ENCODE data around the gene CCDC102A.
"Not testable (repeated sequence)": the region's sequence is repeated elsewhere in the genome, so short reads cannot be mapped to it uniquely, and the experiment has no call there.

The CCDC102A gene

DNA sequence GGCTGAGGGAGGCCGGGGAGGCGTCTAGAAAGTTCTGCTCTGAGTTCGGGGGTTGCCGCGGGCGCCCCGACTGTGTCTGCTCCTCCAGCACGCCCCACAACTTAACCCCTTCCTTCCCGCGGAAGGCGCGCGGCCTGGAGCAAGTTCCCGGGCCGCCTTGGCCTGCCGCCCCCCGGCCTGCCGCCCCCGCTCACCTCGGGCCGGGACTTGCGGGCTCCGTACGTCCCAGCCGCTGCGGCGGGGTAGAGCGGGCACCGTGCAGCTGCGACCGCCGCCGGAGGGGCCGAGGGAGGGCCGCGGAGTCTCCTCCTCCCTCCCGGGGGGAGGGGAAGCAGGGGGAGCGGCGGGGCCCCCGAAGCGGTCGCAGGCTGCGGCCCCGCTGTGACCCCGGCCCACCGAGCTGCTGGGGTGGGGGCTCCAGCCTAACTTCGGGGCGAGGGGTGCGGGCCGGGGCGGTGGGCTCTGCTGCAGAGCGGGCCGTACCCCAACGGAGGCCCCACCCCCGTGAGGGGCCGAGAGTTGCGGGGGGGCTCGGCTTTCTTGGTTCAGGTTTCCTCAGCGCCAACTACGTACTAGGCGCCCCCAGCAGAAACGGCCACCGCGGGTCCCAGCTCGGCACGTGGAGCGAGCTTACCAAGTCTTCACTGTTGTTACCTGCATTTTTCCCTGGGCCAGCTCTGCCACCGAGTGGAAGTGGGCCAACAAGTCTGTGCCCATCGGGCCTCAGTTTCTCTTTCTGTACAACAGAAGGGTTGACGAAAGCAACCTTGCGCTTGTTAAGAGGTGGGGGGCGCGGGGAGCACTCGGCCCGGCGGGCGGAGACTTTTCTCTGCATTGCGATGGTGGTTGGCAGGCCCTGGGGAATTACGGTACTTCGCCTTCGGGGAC, at the start of gene CCDC102A:
Gene CCDC102A (minus strand): TSS at position 266 of the 888 bp plus-strand sequence. CDS start 7,394 bp downstream, outside the sequence.
- H3K27ac ChIP-seq, result no peak within 1 kb of the TSS
- no peak for DNase-seq (ENCODE audit: low read depth, low spot score)

DNA sequence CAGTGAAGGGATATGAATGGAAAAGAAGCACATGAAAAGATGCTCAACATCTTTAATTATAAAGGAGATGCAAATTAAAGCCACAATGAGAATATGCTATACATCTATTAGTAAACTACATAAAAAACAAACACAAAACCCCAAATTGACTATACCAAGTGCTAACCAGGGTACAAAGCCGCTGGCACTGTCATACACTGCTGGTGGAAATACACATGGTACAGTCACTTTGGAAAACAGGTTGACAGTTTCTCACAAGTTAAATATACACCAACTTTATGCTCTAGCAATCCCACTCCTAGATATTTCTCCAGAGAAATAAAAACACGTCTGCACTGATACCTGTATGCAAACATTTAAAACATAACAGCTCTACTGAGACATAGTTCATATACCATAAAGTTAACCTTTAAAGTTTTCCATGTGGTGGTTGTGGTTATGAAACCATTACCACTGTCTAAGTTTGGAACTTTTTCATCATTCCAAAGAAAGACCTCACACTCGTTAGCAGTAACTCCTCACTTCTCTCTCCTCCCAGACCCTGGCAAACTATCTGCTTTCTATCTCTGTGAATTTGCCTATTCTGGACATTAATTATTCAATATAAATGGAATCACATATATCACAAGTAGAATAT, 48.8 kb upstream of the CCDC102A start:
- DNase-seq (ENCODE audit: low read depth, low spot score), result no peak
- H3K27ac ChIP-seq, result no peak overlapping the region

DNA sequence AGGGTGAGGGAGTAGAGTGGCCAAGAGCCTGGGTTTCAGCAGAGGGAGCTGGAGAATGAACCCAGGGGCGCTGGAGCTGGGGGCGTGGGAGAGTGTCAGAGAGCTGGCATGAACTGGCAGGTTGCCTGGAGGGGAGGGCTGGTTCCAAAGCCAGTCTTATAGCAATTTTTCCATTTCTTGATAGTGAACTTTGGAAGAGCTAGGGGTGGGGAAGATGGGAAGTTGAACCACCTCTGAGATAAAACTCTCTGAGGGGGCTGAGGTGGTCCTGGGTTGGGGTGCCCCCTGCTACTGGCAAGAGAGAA, 42.9 kb upstream of the CCDC102A start:
- DNase-seq (ENCODE audit: low read depth, low spot score), result no peak
- no peak overlapping the region for H3K27ac ChIP-seq

- H3K27ac ChIP-seq, result no peak overlapping the region
- no peak for DNase-seq (ENCODE audit: low read depth, low spot score)
Measured at GRCh38 chr16:57578521-57579360, 42.4 kb upstream of the CCDC102A start.

- DNase-seq (ENCODE audit: low read depth, low spot score), result no peak
- H3K27ac ChIP-seq, result no peak overlapping the region
Measured at GRCh38 chr16:57577691-57578224, 41.4 kb upstream of the CCDC102A start.

GRCh38 chr16:57577214-57577613, 40.8 kb upstream of the CCDC102A start:
- no peak overlapping the region for H3K27ac ChIP-seq
- DNase-seq (ENCODE audit: low read depth, low spot score), result no peak

DNA sequence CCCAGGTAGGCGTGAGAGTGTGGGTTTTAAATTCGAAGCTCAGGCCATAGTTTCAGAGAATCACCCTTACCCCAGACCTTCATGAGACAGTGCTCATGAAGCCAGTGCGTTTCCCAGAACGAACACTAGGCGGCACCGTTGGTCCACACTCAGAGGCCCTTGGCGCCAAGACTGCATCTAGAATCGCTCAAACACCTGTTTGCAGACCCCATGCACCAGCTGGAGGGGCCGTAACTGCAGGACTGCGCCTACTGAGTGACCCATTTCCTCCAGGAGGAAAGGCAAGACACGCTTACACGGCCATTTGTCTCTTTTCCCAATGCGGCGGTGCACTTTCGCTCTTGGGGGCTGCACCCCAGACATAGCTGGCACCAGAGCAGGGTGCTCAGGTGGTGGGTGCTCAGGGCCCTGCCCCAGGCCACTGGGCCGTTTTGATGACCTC, 40.1 kb upstream of the CCDC102A start:
- no peak overlapping the region for H3K27ac ChIP-seq
- no peak for DNase-seq (ENCODE audit: low read depth, low spot score)

DNA sequence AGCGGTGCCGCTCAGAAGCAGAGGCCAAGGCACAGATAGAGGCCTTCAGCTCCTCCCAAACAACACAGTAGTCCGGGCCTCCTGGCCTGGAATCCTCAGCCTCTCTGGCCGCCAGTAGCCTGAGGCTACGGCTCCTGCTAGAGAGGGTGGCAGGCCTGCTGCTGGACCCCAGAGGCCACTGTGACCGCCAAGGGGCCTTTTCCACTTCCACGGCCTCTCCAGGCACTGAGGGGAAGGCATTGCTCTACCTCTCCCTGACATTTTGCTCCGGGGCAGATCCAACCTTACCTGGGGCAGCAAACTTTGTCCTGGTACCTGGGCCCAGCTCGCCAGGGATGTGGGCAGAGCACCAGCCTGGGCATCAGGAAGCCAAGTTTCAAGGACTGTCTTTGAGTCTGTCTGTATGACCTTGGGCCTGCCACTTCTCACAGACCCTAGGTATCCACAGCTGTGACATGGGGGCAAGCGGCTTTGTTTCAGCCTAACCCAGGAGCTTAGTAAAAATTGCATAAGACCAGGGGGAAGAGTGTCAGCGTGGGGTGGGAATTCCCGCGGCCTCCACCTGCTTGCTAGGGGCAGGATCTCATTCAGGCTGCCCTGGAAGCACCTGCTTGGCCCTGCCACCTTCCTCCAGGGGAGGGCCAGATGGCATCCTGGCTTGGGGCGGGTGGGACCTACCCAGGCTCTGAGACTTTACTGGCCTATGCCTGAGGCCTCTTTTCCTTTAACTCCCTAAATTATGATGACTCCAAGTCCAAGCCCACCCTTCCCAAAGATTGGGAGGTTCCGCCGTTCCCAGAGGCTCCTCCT, 39.3 kb upstream of the CCDC102A start:
- H3K27ac ChIP-seq, result no peak overlapping the region
- no peak for DNase-seq (ENCODE audit: low read depth, low spot score)

- DNase-seq (ENCODE audit: low read depth, low spot score), result no peak
- no peak overlapping the region for H3K27ac ChIP-seq
Measured at GRCh38 chr16:57574646-57575467, 38.5 kb upstream of the CCDC102A start.

- no peak for DNase-seq (ENCODE audit: low read depth, low spot score)
- H3K27ac ChIP-seq, result no peak overlapping the region
Measured at GRCh38 chr16:57574086-57574485, 37.7 kb upstream of the CCDC102A start.

DNA sequence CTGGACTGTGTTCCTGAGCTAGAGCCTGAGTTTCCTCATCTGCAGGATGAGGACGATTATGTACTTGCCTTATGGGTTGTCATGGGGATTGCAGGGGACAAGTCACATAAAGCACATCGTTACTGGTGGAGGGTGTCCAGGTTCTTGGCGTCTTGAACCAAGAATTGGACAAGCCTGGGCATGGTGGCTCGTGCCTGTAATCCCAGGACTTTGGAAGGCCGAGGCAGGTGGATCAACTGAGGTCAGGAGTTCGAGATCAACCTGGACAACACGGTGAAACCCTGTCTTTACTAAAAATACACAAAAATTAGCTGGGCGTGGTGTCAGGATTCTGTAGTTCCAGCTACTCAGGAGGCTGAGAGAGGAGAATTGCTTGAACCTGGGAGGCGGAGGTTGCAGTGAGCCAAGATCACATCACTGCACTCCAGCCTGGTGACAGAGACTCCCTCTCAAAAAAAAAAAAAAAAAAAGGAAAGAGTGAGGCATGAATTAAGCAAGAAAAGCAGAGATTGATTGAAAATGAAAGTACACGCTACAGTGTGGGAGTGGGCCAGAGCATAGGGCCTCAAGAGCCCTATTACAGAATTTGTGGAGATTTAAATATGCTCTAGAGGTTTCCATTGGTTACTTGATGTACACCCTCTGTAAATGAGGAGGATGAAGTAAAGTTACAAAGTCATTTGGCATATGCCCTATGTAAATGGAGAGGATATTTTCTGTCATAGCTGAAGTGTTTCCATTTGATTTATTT, 36.8 kb upstream of the CCDC102A start:
- no peak for DNase-seq (ENCODE audit: low read depth, low spot score)
- no peak overlapping the region for H3K27ac ChIP-seq

DNA sequence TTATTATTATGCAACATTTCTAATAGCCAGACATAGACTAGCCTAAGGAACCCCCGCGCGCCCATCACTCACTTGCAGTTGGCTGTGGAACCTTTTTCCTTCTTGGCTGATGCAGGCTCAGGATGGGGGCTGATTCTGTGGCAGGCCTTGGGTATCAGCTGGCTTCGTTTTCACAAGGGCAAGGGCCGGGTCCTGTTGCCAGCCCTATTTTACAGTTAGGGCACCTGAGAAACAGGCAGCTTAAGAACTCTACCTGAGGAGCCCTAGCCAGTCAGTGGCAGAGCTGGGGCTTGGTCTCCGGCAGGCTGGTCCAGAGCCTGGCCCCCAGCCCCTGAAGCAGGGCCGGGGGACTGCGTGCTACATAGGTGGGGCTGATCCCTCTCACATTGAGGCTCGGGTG, 34.7 kb upstream of the CCDC102A start:
- DNase-seq (ENCODE audit: low read depth, low spot score), result no peak

DNA sequence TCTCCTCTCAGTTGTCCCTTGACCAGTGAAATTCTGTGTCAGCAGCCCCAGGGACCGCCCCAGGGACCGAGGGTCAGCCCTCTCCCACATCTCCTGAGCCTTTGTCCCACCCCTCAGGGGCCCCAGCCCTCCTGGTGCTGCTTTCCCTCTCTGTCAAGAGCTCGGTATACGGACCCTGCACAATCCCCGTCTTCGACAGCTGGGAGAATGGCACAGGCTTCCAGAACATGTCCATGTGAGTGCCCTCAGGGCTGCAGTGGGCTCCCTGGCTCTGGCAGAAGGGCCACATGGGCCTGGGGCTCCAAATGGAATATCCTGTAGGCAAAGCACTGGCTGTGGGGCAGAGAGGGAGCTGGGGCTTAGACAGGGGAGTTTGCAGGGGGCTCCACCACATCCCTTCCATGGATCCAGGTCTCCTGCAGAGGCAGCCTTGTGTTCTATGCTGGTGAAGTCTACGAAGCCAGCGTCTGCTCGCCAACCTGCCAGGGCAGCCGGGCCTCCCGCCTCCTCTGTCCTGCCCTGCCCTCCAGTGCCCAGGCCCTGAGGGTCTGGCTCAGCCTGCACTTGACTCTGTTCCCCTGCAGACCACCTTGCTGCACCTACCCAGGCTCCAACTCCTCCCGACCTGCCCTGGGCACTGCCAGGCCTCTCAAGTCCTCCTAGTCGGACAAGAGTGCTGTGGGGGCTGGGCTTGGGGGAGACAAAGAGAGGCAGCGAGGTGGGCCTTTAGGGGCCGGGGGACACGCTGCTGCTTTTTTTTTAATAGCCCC, 34.1 kb upstream of the CCDC102A start:
- no peak for DNase-seq (ENCODE audit: low read depth, low spot score)
- H3K27ac ChIP-seq, result no peak overlapping the region

More for the DNA sequence above, 34.7 kb upstream of the CCDC102A start:
- no peak overlapping the region for H3K27ac ChIP-seq

GRCh38 chr16:57569306-57569946, 33.1 kb upstream of the CCDC102A start:
- no peak overlapping the region for H3K27ac ChIP-seq
- DNase-seq (ENCODE audit: low read depth, low spot score), result no peak

DNA sequence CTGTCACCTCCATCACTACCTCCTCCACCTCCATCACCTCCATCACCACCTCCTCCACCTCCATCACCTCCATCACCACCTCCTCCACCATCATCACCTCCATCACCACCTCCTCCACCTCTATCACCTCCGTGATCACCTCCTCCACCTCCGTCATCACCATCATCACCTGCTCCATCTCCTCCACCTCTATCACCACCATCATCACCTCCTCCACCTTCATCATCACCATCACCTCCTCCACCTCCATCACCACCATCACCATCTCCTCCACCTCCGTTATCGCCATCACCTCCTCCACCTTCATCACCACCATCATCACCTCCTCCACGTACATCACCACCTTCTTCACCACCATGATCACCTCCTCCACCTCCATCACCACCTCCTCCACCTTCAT, 32.4 kb upstream of the CCDC102A start:
- not testable (repeated sequence) for H3K27ac ChIP-seq; DNase-seq (ENCODE audit: low read depth, low spot score)

GRCh38 chr16:57568173-57568678, 31.9 kb upstream of the CCDC102A start:
- no peak for DNase-seq (ENCODE audit: low read depth, low spot score)

GRCh38 chr16:57567691-57568090, 31.3 kb upstream of the CCDC102A start:
- no peak for DNase-seq (ENCODE audit: low read depth, low spot score)
- no peak overlapping the region for H3K27ac ChIP-seq

More at GRCh38 chr16:57568173-57568678, 31.9 kb upstream of the CCDC102A start:
- H3K27ac ChIP-seq, result no peak overlapping the region
